ENCODE measurements around the gene MAVS.

The MAVS gene

GRCh38 chr20:3812259-3812681, 34.4 kb upstream of the MAVS start:
- Histone ChIP-seq H3K4me1 (peaks cover 22% of the 10 kb centered on the region), H3K27me3 (no peaks in the 10 kb centered on the region), H3K36me3 (no peaks in the 10 kb centered on the region), H3K4me3 (ENCODE audit: low read depth, low read length) (no peak overlapping the region), H3K9me3 (no peaks in the 10 kb centered on the region)
- no peak for DNase-seq
- TF ChIP-seq CTCF (IDR thresholded peaks at IDR 0.05; ENCODE audit: low read depth, low read length) = no peak

- no peaks in the 10 kb centered on the region for H3K27me3 ChIP-seq
Measured at GRCh38 chr20:3812975-3813847, 33.4 kb upstream of the MAVS start.

GRCh38 chr20:3813848-3814581, 32.6 kb upstream of the MAVS start:
- no peaks in the 10 kb centered on the region for H3K27me3 ChIP-seq
- H3K36me3 ChIP-seq = no peaks in the 10 kb centered on the region
- DNase-seq = no peak
- H3K4me1 ChIP-seq = peaks cover 19% of the 10 kb centered on the region
- no peak overlapping the region for H3K4me3 ChIP-seq (ENCODE audit: low read depth, low read length)
- TF ChIP-seq CTCF (IDR thresholded peaks at IDR 0.05; ENCODE audit: low read depth, low read length) = no peak
- H3K9me3 ChIP-seq = no peaks in the 10 kb centered on the region

More at GRCh38 chr20:3812975-3813847, 33.4 kb upstream of the MAVS start:
- Histone ChIP-seq H3K36me3 (no peaks in the 10 kb centered on the region), H3K4me3 (ENCODE audit: low read depth, low read length) (no peak overlapping the region), H3K4me1 (peaks cover 15% of the 10 kb centered on the region), H3K9me3 (no peaks in the 10 kb centered on the region)
- no peak for TF ChIP-seq CTCF (IDR thresholded peaks at IDR 0.05; ENCODE audit: low read depth, low read length)
- DNase-seq = no peak

- Histone ChIP-seq H3K4me3 (ENCODE audit: low read depth, low read length) (no peak overlapping the region), H3K9me3 (no peaks in the 10 kb centered on the region), H3K36me3 (no peaks in the 10 kb centered on the region), H3K4me1 (peaks cover 23% of the 10 kb centered on the region), H3K27me3 (no peaks in the 10 kb centered on the region)
- TF ChIP-seq CTCF (IDR thresholded peaks at IDR 0.05; ENCODE audit: low read depth, low read length) = no peak
- no peak for DNase-seq
Measured at GRCh38 chr20:3814928-3815495, 31.6 kb upstream of the MAVS start.

GRCh38 chr20:3815703-3816315, 30.8 kb upstream of the MAVS start:
- Histone ChIP-seq H3K4me3 (ENCODE audit: low read depth, low read length) (no peak overlapping the region), H3K9me3 (no peaks in the 10 kb centered on the region), H3K27me3 (no peaks in the 10 kb centered on the region), H3K36me3 (no peaks in the 10 kb centered on the region), H3K4me1 (peaks cover 23% of the 10 kb centered on the region)
- TF ChIP-seq CTCF (IDR thresholded peaks at IDR 0.05; ENCODE audit: low read depth, low read length) = no peak
- DNase-seq = no peak
